HG02610 (cell line): ENCODE data around the gene TMPRSS2.

Experiments used
- ATAC-seq: cut with Tn5 transposase; IDR thresholded peaks from one replicate; pipeline ENCODE4 v1.9.1; 2021; ENCODE audit warnings: mild to moderate bottlenecking, moderate library complexity; ENCODE audit not compliant: unreplicated experiment

TMPRSS2 gene

GRCh38 chr21:41482980-41483379, 25.0 kb downstream of the TMPRSS2 start:
- ATAC-seq = no peak

GRCh38 chr21:41482301-41482700, 25.7 kb downstream of the TMPRSS2 start:
- ATAC-seq = no peak

GRCh38 chr21:41481191-41481590, 26.8 kb downstream of the TMPRSS2 start:
- no peak for ATAC-seq

GRCh38 chr21:41480086-41480690, 27.8 kb downstream of the TMPRSS2 start:
- ATAC-seq = no peak

- no peak for ATAC-seq
Observed at GRCh38 chr21:41479686-41480085, 28.3 kb downstream of the TMPRSS2 start.

GRCh38 chr21:41478319-41479177, 29.4 kb downstream of the TMPRSS2 start:
- ATAC-seq = no peak

GRCh38 chr21:41477641-41478318, 30.2 kb downstream of the TMPRSS2 start:
- ATAC-seq = no peak

- ATAC-seq = no peak
Observed at GRCh38 chr21:41475714-41476420, 32.1 kb downstream of the TMPRSS2 start.

GRCh38 chr21:41472753-41473548, 35.0 kb downstream of the TMPRSS2 start:
- ATAC-seq = no peak

- no peak for ATAC-seq
Observed at GRCh38 chr21:41470054-41470453, 37.9 kb downstream of the TMPRSS2 start.

- no peak for ATAC-seq
Observed at GRCh38 chr21:41466024-41466820, 41.7 kb downstream of the TMPRSS2 start.

GRCh38 chr21:41465176-41465781, 42.7 kb downstream of the TMPRSS2 start:
- ATAC-seq = no peak

GRCh38 chr21:41460578-41461527, 47.1 kb downstream of the TMPRSS2 start:
- no peak for ATAC-seq

GRCh38 chr21:41459884-41460534, 47.9 kb downstream of the TMPRSS2 start:
- ATAC-seq = no peak

GRCh38 chr21:41458559-41458958, 49.4 kb downstream of the TMPRSS2 start:
- ATAC-seq = no peak

- ATAC-seq = no peak
Observed at GRCh38 chr21:41458121-41458520, 49.8 kb downstream of the TMPRSS2 start.

GRCh38 chr21:41453761-41454160, 54.2 kb downstream of the TMPRSS2 start:
- no peak for ATAC-seq

- ATAC-seq = no peak
Observed at GRCh38 chr21:41453198-41453597, 54.8 kb downstream of the TMPRSS2 start.
